CD4-positive, alpha-beta T cell treated with Interleukin-4 for 1 hour (primary cell): ENCODE results near the gene SELENOK.
"Not testable (repeated sequence)": the region's sequence is repeated elsewhere in the genome, so short reads cannot be mapped to it uniquely, and the experiment has no call there.

Source experiments
- DNase-seq, 2 donors: peaks; one replicate each; pipeline ENCODE4 v3.0.0-alpha.2; 2020 to 2022

The SELENOK gene

GRCh38 chr3:53891497-53892285, at the start of gene SELENOK:
TSS of gene SELENOK (minus strand) at chr3:53891859.
- DNase-seq, result peak; percentile 99

DNA sequence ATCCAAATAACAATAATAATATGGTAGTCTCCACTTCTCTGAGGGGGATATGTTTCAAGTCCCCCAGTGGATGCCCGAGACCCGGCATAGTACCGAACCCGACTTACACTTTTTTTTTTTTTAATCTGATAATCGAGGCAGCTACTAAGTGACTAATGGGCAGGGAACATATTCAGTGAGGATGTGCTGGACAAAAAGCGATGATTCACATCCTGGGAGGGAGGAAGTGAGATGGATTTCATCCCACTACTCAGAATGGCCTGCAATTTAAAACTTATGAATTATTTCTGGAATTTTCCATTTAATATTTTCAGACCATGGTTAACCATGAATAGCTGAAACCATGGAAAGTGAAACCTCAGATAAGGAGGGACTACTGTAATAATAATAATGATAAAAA, 49.5 kb upstream of the SELENOK start:
- DNase-seq, result no peak

- no peak for DNase-seq
Observed at GRCh38 chr3:53940623-53941022, 49.0 kb upstream of the SELENOK start.

DNA sequence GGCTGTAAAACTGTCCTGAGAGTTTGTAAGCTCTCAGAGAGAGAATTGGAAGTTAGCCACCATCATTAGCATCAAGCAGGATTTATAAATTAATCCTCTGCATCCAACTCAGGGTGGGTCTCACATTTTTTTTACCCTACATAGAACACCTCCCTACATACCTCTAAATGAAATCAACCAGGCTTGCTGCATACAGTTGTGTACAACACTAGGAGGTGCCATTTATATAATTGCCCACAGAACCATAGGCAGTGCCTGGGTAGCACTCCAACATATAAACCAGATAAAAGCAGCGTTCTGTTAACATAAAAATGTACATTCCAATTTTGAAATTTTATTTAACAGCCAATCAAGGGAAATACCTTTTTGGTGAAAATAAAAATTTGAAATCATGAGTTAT, 48.2 kb upstream of the SELENOK start:
- DNase-seq, result no peak

DNA sequence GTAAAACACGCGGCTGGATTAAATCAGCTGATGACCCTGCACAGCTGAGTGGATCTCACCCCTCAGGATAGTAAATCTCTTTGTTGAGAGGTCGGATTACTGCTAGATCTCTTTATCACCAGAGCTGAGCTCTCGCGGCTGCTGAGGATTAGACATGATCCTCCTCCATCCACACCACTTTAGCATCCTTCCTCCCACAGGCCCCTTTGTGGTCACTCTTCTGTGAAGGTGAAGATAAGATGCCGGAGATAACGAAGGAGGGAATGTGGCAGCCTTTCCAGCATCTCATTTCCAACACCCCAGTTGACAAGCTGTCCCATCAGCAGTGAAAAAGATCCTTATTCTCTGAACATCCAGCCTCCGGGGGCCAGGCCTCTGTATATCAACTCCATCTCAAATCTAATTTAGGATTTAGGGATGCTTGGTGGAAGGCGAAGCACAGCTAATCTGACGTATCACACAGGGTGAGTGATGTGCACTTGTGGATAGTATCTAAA, 47.5 kb upstream of the SELENOK start:
- no peak for DNase-seq

DNA sequence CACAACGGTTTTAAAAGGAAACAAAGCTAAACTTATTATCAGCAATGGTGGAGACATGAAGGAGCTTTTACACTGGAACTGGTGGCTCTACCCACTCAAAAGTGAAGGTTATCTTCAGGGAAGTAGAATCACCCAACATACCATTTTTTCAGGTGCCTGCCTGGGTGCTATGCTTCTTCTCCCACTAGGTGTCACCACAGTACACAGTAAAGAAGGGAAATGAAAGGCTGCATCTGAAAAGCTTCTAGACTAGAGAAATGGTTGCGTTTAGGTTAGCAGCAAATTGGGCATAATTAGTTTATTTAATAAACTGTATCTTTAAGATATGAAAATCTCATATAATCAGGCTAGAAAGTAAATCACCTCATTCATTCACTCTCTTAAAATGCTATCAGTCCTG, 47.0 kb upstream of the SELENOK start:
- peak; percentile 22 to 42 for DNase-seq

- no peak for DNase-seq
Observed at GRCh38 chr3:53936347-53936746, 44.7 kb upstream of the SELENOK start.

DNA sequence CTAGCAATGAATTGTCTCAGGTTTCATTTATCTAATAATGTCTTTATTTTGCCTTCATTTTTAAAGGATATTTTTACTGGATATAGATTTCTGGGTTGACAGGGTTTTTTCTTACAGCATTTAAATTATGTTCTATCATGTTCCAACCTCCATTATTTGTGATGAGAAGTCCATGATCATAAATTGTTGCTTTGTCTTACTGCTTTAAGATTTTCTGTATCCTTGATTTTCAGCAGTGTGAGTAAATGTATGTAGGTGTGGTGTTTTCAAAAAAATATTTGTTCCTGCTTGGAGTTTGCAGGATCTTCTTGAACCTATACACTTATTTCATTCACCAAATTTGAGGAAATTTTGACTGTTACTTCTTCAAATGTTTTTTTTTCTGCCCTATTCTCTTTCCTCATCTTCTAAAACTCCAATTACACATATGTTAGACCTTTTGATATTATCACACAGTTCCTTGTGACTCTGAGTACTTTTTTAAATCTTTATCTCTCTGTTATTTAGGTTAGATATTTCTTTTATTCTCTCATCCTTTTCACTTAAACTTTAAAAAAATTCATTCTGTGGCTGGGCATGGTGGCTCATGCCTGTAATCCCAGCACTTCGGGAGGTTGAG, 43.7 kb upstream of the SELENOK start:
- DNase-seq, result no peak

GRCh38 chr3:53927208-53927872, 35.7 kb upstream of the SELENOK start:
- DNase-seq, result not testable (repeated sequence)

DNA sequence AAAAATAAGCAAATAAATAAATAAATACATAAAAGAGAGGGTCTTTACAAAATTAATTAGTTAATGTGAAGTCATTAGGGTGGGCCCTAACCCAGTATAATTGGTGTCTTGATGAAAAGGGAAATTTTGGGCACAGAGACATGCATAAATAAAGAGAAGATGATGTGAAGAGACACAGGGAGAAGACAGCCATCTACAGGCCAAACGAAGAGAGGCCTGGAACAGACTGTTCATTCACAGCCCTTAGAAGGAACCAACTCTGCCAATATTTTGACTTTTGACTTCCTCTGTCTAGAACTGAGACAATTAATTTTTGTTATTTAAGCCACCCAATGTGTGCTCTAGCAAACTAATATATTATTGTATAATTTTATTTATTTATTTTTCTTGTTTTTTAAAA, 29.6 kb upstream of the SELENOK start:
- DNase-seq, result peak in 1 of 2 donors; percentile 17

- DNase-seq, result no peak
Observed at GRCh38 chr3:53919741-53920140, 28.1 kb upstream of the SELENOK start.

DNA sequence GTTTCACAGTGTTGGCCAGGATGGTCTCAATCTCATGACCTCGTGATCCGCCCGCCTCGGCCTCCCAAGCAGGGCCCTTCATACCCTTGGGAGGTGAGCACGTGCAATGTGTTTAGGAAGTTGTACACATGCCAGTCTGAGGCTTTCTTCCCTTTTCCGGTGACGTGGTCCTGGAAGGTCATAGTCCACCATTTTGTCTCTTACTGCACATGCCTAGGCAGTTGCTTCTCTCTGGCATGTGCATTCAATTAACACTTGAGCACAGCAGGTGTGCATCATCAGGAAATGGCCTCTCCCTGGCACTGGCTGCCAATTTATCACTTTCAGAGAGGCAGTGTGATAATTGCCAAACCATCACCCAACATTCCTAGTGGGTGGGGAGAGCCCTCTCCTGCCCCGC, 21.7 kb upstream of the SELENOK start:
- no peak for DNase-seq

DNA sequence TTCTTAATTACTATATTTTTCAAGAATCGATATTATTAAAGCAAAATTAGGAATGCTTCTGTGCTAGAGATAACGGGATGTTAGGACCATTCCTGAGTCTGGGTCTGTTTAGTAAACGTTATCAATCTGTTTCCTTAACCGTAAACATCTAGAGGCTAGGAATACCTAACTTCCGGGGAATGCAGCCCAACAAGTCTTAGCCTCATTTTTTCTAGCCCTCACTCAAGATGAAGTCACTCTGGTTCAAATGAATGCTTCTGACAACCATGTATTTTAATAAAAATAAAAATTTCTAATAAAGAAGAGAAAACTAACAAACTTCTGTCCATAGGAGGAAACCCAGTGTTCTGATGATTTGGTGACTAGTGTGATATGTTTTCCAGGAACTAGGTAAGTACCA, 11.1 kb upstream of the SELENOK start:
- DNase-seq, result no peak

DNA sequence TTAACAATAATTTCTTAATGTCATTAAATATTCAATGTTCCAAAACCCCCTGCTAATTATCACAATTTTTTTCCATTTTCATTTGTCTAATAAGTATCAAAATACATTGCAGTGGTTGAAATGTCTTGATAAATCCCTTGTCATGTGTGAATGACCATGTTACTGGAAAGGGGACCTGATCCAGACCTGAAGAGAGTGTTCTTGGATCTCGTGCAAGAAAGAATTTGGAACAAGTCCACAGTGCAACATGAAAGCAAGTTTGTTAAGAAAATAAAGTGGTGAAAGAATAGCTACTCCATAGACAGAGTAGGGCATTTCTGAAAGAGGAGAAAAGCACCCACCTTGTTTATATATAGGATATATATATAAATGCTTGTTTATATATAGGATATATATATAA, 10.4 kb upstream of the SELENOK start:
- no peak for DNase-seq

- no peak for DNase-seq
Observed at GRCh38 chr3:53900666-53901331, 9.1 kb upstream of the SELENOK start.

GRCh38 chr3:53899750-53900149, 8.1 kb upstream of the SELENOK start:
- DNase-seq, result no peak

GRCh38 chr3:53892286-53892637, 603 bp upstream of the SELENOK start:
- no peak for DNase-seq

GRCh38 chr3:53890726-53891475, 758 bp downstream of the SELENOK start:
- peak; percentile 75 for DNase-seq

GRCh38 chr3:53888232-53888631, 3.4 kb downstream of the SELENOK start:
- DNase-seq, result no peak

GRCh38 chr3:53887446-53887845, 4.2 kb downstream of the SELENOK start:
- DNase-seq, result no peak

DNA sequence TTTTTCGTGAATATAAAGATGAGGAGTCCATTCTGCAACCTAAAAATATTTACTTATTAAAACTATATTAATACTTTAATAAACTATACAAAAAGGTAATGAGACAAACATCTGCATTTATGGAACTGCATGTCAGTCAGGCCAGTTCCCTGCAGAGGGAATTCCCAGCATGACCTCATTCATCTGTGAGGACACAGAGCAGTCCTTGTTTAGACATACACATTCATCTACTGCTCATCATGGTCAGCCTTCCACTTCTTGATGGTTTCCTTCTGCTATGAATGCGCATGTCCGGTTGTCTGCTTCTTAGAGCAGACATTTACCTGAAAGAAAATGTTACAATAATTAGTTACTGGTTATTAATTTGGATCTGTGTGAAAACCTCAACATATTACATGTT, 6.4 kb downstream of the SELENOK start:
- no peak for DNase-seq

DNA sequence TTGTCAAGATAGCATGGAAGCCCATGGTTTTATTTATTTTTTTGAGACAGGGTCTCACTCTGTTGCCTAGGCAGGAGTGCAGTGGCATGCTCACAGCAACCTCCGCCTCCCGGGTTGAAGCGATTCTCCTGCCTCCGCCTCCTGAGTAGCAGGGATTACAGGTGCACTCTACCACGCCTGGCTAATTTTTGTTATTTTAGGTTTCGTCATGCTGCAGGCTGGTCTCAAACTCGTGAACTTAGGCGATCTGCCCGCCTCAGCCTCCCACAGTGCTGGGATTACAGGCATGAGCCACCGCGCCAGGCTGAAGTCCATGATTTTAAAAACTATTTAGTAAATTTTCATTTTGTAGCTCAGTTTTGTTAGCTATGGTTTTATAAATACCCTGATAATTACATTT, 7.0 kb downstream of the SELENOK start:
- DNase-seq, result no peak

DNA sequence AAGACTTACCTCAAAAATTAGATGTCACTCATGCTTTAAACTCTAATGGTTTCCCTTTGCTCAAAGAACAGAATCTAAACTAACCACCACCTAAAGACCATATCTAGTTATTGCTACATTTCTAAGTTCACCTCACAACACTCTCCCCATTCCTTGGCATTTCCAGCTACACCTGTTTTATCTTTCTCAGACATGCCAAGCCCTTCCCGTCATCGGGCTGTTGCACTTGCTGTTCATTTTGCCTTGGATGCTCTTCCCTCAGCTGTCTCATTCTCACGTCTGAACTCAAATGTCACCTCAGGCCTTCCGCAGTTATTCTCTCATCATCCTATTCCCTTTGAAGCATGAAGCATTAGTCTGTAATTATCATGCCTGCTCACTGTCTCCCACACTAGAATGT, 8.7 kb downstream of the SELENOK start:
- no peak for DNase-seq
